ENCODE data around the gene ZNF534. TPM values are rescaled to one million over a fixed set of nuclear protein-coding genes. Genes with fewer than 3 reads are reported as not detected.
A peak's percentile ranks its signal among the peaks of the same experiment; 100 is the strongest.

Gene ZNF534
- total and polyA plus RNA-seq, 2 of the 13 experiments (the other 11 are each of a cell fraction or from before 2014, with no cell fraction given), result 0.04 to 0.08 TPM

DNA sequence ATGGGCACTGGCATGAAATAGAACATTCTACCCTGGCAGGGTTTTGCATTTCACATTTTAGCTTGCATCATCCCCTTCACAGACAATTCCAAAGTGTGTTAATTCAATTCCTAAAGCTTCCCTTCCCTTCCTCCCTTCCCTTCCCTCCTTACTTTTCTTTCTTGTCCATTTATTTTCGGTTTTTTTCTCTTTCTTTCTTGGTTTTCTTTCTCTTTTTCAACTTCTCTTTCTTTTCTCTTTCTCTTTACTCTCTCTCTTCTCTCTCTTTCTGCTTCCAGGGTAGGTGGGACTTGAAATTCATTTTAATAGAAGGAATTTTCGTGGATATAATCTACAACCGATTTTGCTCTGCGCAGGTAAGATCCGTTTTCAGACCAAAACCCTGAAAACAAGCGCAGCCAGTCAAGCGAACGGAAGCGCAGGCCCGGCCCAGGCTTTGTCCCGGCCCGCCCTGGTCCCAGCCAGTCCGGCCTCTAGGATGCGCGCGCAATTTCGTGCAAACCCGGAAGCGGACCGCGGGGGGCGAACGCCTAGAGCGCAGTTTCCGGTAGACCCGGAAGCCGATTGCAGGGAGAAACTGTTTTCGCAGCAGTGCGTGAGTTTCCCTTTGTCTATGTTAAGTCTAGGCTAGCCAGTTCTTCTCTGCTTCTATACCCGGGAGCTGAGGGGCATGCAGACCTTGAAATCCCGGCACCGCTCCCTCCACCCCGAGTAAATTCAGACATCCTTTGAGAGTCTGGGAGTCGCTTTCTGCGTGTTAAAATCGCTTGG, 31.5 kb upstream of the ZNF534 start, which contains the start of gene ZNF528 (continued):
- TF ChIP-seq ZNF710 (CRISPR knock-in tag; IDR thresholded peaks at IDR 0.05; ENCODE audit: borderline replicate concordance) (no peak), REL (CRISPR knock-in tag; conservative IDR thresholded peaks at IDR 0.05) (no peak), EZH2 (conservative IDR thresholded peaks at IDR 0.05; ENCODE audit: low read depth, low read length) (no peak)

DNA sequence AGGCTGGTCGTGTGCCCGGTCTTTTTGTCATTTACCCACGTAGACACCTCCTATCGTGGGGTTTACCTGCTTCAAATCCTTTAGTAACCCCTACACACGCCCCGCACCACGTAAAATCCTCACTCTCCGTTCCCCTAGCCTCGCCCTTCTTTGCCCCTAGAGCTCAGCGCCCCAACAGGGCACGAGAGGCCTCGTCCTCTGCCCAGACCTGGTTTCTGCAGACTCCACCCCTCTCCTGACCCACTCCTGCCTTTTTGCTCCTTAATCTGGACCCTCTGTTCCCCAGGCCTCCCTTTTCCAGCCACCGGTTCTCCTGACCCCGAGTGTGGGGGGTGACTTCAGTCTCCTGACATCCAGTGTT, 30.9 kb upstream of the ZNF534 start:
- FAIRE-seq, result no peak
- Histone ChIP-seq H2AFZ (ENCODE audit: low read length) (peak overlapping the region; percentile 81), H3K36me3 (replicated peaks in 1 of 2; ENCODE audit: control insufficient read depth in 1 of 2, insufficient read depth in 2 of 2, low read length in 2 of 2) (peaks cover 3 to 8% of the 10 kb centered on the region in 2 experiments; a peak in 3 of 5 replicates), H4K20me1 (ENCODE audit: insufficient read depth, low read length) (no peaks in the 10 kb centered on the region), H3K4me2 (ENCODE audit: low read depth, low read length) (peak overlapping the region; percentile 87), H3K27me3 (ENCODE audit: control insufficient read depth in 1 of 2, insufficient read depth in 2 of 2, low read length in 2 of 2) (no peaks in the 10 kb centered on the region; a peak in 1 of 5 replicates), H3K9me3 (ENCODE audit: low read length) (peaks cover 67% of the 10 kb centered on the region), H3K4me1 (ENCODE audit: insufficient read depth, low read length) (peaks cover 9% of the 10 kb centered on the region; the same call in 1 of the 2 replicates), H3K79me2 (ENCODE audit: insufficient read depth, low read length) (no peaks in the 10 kb centered on the region), H3K4me3 (replicated peaks in 1 of 3; ENCODE audit: insufficient read depth in 1 of 3, low read depth in 2 of 3, low read length in 3 of 3) (peak overlapping the region; percentile 87 to 89 (median 89)), H3K9ac (ENCODE audit: insufficient read depth, low read depth, low read length) (peak overlapping the region; percentile 89), H3K27ac (ENCODE audit: extremely low read length, insufficient read depth, low read length) (peak overlapping the region; percentile 56)
- BruUV-seq (replicated peaks), result TSS peak; percentile 82
- in situ Hi-C loops (cut with HindIII; ENCODE audit: extremely low pct_ligation_motif_present, low pct_unique_long_range_greater_than_20kb) (no loop called here), intact Hi-C loops (cut with micrococcal nuclease; ENCODE audit: unreplicated experiment) (no loop called here)
- ATAC-seq, result peak; percentile 68
- 12% methylated on average over 14 of the region's 14 CpGs for WGBS (ENCODE audit: low lambda C conversion rate)
- ChIA-PET POLR2A (interaction anchor here (0.6 to 0.8 kb wide), 3 partner anchors 124 to 209 kb away, joined by 3 to 4 read pairs (median 3); partner anchors contain the start of gene PPP2R1A), CTCF (ENCODE audit: low intra/inter-chr PET ratio, low total read pairs) (no interaction called here)
- peak; percentile 6 for DNase-seq (ENCODE audit: low spot score)
- TF ChIP-seq KIAA2018 (CRISPR knock-in tag; IDR thresholded peaks at IDR 0.05; ENCODE audit: borderline replicate concordance) (no peak), NRL (CRISPR knock-in tag; IDR thresholded peaks at IDR 0.05; ENCODE audit: borderline replicate concordance) (0 out of 2 replicates have a peak, but pooled peaks have one; percentile 34), GABPA (IDR thresholded peaks at IDR 0.05; ENCODE audit: low read depth, low read length) (0 out of 2 replicates have a peak, but pooled peaks have one; percentile 4), GABPA (CRISPR knock-in tag; IDR thresholded peaks at IDR 0.05; ENCODE audit: low read depth) (no peak), ZNF230 (CRISPR knock-in tag; IDR thresholded peaks at IDR 0.05) (0 out of 2 replicates have a peak, but pooled peaks have one; percentile 30), ASH2L (IDR thresholded peaks at IDR 0.05; ENCODE audit: insufficient read length, low read depth, low read length) (peak; percentile 18), ZNF224 (CRISPR knock-in tag; IDR thresholded peaks at IDR 0.05) (0 out of 2 replicates have a peak, but pooled peaks have one; percentile 16)

Measured in HepG2 (cell line).